DOHH2 (cell line): Measurements from ENCODE around the gene DAZAP1.

Experiments used
- CTCF ChIP-seq: fragments of 200-600 bp; sonication (generic); IDR thresholded peaks from one replicate; pipeline ENCODE4 v1.5.1; 2014; ENCODE audit warnings: antibody characterized with exemption, mild to moderate bottlenecking, low read depth, low read length; ENCODE audit not compliant: poor library complexity, severe bottlenecking
- EZH2phosphoT487 ChIP-seq: fragments of 200-600 bp; sonication (generic); IDR thresholded peaks from 2 replicates; pipeline ENCODE4 v1.6.1; 2017; ENCODE audit warnings: borderline replicate concordance, mild to moderate bottlenecking, antibody characterized with exemption, low read length, moderate library complexity, mixed read lengths

- TF ChIP-seq CTCF (no peak), EZH2phosphoT487 (no peak)
Observed at GRCh38 chr19:1450735-1451731, 43.6 kb downstream of the DAZAP1 start.
